ENCODE measurements around the gene RBM6.

DNA sequence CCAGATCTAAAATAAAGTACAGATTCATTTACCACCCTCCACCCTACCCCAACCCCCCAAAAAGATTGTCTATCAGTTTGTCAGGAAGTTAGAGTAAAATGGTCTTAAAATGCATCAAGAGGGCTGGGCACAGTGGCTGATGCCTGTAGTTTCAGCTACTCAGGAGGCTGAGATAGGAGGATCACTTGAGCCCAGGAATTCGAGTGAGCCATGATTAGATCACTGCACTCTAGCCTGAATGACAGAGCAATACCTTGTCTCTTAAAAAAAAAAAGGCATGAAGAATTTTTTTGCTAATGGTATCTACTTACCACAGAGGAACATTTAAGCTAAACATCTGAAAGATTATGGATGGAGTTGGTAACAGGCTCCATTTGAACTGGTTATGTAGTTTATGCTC, 71.0 kb downstream of the RBM6 start:
- TF ChIP-seq EP300 (IDR thresholded peaks at IDR 0.05; ENCODE audit: low read depth) (no peak), POLR2A (IDR thresholded peaks at IDR 0.05) (no peak), POLR2AphosphoS5 (IDR thresholded peaks at IDR 0.05) (no peak)
- TF ChIP-seq, protein P1, sequence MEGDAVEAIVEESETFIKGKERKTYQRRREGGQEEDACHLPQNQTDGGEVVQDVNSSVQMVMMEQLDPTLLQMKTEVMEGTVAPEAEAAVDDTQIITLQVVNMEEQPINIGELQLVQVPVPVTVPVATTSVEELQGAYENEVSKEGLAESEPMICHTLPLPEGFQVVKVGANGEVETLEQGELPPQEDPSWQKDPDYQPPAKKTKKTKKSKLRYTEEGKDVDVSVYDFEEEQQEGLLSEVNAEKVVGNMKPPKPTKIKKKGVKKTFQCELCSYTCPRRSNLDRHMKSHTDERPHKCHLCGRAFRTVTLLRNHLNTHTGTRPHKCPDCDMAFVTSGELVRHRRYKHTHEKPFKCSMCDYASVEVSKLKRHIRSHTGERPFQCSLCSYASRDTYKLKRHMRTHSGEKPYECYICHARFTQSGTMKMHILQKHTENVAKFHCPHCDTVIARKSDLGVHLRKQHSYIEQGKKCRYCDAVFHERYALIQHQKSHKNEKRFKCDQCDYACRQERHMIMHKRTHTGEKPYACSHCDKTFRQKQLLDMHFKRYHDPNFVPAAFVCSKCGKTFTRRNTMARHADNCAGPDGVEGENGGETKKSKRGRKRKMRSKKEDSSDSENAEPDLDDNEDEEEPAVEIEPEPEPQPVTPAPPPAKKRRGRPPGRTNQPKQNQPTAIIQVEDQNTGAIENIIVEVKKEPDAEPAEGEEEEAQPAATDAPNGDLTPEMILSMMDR (IDR thresholded peaks at IDR 0.05), result no peak
